ENCODE data around the gene C1QL4. TPM values are rescaled to one million over a fixed set of nuclear protein-coding genes. Genes with fewer than 3 reads are reported as not detected.

The C1QL4 gene
- polyA plus RNA-seq, 2 of the 4 experiments (the other 2 are of a cell fraction): 1.5 to 2.8 TPM

GRCh38 chr12:49296034-49296835 is 40.8 kb downstream of the C1QL4 start:
- Histone ChIP-seq H3K9me3 (no peaks in the 10 kb centered on the region), H3K27ac (peak overlapping the region; percentile 50 to 80; a peak in 5 of 6 replicates), H3K4me1 (peaks cover 18% of the 10 kb centered on the region; the same call in 2 of the 3 replicates), H3K4me3 (peak overlapping the region; percentile 52), H3K4me2 (peak overlapping the region; percentile 99)
- TF ChIP-seq FOSB (CRISPR knock-in tag; IDR thresholded peaks at IDR 0.05) (no peak), PBX3 (IDR thresholded peaks at IDR 0.05) (0 out of 2 replicates have a peak, but pooled peaks have one; percentile 16), CTCF (IDR thresholded peaks at IDR 0.05) (peak; percentile 81), RAD21 (conservative IDR thresholded peaks at IDR 0.05 in 1 of 2, IDR thresholded peaks at IDR 0.05 in 1 of 2) (peak in 1 of 2 experiments; percentile 34; a peak in 2 of 5 replicates), SMC3 (IDR thresholded peaks at IDR 0.05) (peak; percentile 42; the same call in 2 of the 3 replicates), ATOH8 (CRISPR knock-in tag; IDR thresholded peaks at IDR 0.05; ENCODE audit: low read depth) (no peak)
- ATAC-seq (peak; percentile 60 to 83), DNase-seq (ENCODE audit: low read depth in 1 of 2, low spot score in 1 of 2) (peak; percentile 69 to 88), FAIRE-seq (no peak)
- 50% methylated on average over 48 of the region's 54 CpGs for WGBS (ENCODE audit: missing lambda C conversion rate)
- ChIA-PET CTCF (interaction anchor here (0.6 to 15.8 kb wide), 35 partner anchors 8 to 429 kb away, joined by 3 to 164 read pairs (median 5); partner anchors contain the start of genes C1QL4, DNAJC22, TROAP and TUBA1C), POLR2A (interaction anchor here (1.6 kb wide), 1 partner anchor 26 kb away, joined by 30 read pairs; the partner anchor contains the start of gene TROAP)

GRCh38 chr12:49295082-49295936 is 41.7 kb downstream of the C1QL4 start, which contains the start of gene PRPH:
PRPH (plus strand) TSS chr12:49295147; CDS start chr12:49295201, 54 bp downstream.
- no peak within 1 kb of the TSS for H3K27ac ChIP-seq
- no peak within 1 kb of the TSS for H3K4me2 ChIP-seq
- TF ChIP-seq POLR2A (IDR thresholded peaks at IDR 0.05; ENCODE audit: low read length) (no peak), RAD21 (conservative IDR thresholded peaks at IDR 0.05 in 1 of 2, IDR thresholded peaks at IDR 0.05 in 1 of 2) (no peak), CHD4 (IDR thresholded peaks at IDR 0.05; ENCODE audit: borderline replicate concordance) (no peak), KDM5A (IDR thresholded peaks at IDR 0.05) (no peak), FOXS1 (CRISPR knock-in tag; IDR thresholded peaks at IDR 0.05) (no peak), REST (IDR thresholded peaks at IDR 0.05) (no peak), PHF8 (IDR thresholded peaks at IDR 0.05; ENCODE audit: borderline replicate concordance, low read depth) (no peak), CTCF (IDR thresholded peaks at IDR 0.05) (no peak), RCOR1 (IDR thresholded peaks at IDR 0.05; ENCODE audit: low read depth, low read length) (no peak), MAFK (IDR thresholded peaks at IDR 0.05; ENCODE audit: partially characterized antibody) (no peak), SMC3 (IDR thresholded peaks at IDR 0.05) (no peak)
- ChIA-PET CTCF (interaction anchor here (1.0 to 15.8 kb wide), 19 partner anchors 9 to 269 kb away, joined by 3 to 164 read pairs (median 18); partner anchors contain the start of genes C1QL4, DNAJC22, TROAP and TUBA1C), POLR2A (no interaction called here)
- peaks cover 18% of the 10 kb centered on the region; the same call in 2 of the 3 replicates for H3K4me1 ChIP-seq
- no peak within 1 kb of the TSS for H3K4me3 ChIP-seq
- DNase-seq (ENCODE audit: low read depth in 1 of 2, low spot score in 1 of 2) (no peak), ATAC-seq (no peak), FAIRE-seq (no peak)
- WGBS (ENCODE audit: missing lambda C conversion rate): 95% methylated on average over 81 of the region's 82 CpGs
- no peaks in the 10 kb centered on the region for H3K9me3 ChIP-seq
